ENCODE data around the gene JPH2.
"Not testable (repeated sequence)": the region's sequence is repeated elsewhere in the genome, so short reads cannot be mapped to it uniquely, and the experiment has no call there.

Gene JPH2
- total RNA-seq, result 0 to 0.31 (median 0.06) reads per million in 18 experiments

DNA sequence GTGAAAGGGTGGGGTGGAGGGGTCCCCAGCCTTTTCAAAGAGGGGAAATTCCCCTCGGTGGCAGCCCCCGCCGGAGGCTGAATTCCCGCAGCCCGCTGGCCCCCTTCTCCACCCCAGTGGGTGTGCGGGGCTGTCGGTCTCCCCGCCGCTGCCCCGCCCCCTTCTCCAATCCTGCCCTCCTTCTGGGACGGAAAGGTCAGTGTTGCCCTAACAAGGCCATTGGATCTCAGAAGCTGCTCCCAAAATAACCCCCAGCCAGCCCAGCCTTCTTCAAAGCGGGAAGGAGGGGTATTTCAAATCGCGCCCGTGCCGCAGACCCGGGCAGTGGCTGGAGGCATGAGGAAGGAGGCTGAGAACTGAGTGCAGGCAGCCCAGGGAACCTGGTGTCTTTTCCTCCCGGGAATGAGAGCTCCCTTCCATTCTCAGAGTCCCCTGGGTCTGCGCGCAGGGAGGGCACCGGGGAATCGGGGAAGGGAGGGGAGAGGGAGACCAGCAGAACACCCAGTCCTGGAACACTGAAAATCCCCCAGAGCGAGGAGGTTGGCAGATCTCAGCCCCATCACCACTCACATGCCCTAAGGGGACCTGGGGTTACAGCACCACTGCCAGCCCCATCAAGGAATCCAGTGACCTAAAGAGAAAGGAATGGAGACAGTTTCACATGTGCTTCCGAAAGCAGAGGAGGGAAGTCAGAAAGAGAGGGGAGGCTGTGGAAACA is at the start of gene JPH2:
TSS of gene JPH2 (minus strand) at position 135 of the 718 bp plus-strand sequence. CDS start 483 bp downstream, outside the sequence.
- no peak for DNase-seq

DNA sequence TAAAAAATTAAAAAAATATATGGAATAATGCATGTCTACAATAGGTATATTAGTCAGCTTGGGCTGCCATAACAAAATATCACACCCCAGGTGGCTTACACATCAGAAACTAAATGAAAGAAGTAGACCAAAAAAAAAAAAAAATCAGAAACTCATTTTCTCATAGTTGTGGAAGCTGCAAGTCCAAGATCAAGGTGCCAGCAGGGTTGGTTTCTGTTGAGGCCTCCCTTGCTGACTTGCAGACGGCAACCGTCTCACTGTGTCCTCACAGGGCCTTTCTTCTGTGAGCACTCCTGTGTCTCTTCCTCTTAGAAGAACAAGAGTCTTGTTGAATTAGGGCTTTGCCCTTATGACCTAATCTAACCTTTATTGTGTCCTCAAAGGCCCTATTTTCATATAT is 48.7 kb upstream of the JPH2 start:
- no peak for DNase-seq

DNA sequence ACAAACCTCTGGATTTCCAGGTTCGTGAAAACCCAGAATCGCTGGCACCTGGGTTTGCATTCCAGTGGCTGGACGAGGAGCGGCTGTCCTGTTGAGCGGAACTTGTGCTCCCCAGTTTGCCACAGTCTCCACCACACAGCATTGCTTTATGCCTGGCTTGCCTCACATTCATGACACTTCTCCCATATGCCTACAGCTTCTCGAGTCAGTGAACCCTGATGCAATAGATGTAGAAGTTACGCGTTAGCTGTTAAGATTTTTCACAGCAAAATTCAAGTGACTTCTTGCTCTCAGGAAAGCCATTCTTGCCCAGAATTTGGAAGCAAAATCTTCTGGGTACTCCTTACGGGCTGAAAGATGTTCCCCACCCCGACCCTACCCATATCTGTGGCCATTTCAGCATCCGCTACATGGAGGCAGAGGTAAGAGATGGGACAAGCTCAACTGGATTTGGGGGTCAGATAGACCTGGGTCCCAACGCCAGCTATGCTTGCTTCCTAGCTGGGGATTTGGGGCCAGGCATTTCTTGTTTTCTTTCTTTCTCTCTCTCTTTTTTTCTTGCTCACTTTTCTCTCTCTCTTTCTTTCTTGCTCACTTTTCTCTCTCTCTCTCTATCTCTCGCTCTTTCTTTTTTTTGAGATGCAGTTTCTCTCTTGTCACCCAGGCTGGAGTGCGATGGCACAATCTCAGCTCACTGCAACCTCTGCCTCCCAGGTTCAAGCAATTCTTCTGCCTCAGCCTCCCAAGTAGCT is 47.8 kb upstream of the JPH2 start:
- DNase-seq, result peak in 1 of 2 donors; percentile 22

DNA sequence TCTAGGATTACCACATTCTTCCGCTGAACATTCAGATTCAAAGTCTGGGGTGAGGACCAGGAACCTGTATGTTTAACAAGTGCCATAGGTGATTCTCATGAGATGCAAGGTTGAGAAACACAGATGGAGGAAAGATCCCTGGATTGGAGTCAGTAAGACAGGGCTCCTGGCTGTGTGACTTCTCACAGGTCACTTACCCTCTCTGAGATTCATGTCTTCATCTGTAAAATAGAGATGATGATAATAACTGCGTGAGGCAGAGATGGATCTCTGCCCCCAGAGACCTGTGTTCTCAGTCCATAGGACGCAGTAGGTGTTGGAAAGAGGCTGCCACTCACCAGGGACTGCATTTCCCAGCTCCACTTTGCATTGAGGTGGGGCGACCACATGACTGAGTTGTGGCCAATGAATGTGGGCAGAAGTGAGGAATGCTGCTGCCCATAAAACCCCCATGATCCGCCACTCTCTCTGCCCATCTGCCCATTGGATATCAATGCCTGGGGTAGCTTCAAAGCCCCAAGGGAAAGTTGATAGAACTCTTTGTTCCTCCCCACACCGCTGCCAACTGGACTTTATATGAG is 46.5 kb upstream of the JPH2 start:
- DNase-seq, result no peak

DNA sequence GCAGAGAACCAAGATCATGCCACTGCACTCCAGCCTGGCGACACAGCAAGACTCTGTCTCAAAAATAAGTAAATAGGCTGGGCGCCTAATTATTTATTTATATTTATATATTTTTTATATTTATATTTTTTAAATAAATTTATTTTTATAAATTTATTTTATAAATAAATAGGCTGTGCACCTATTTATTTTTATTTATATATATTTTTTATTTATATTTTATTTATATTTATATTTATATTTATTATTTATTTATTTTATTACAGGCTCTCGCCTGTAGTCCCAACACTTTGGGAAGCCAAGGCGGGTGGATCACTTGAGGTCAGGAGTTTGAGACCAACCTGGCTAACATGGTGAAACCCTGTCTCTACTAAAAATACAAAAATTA is 45.5 kb upstream of the JPH2 start:
- DNase-seq, result not testable (repeated sequence)

DNA sequence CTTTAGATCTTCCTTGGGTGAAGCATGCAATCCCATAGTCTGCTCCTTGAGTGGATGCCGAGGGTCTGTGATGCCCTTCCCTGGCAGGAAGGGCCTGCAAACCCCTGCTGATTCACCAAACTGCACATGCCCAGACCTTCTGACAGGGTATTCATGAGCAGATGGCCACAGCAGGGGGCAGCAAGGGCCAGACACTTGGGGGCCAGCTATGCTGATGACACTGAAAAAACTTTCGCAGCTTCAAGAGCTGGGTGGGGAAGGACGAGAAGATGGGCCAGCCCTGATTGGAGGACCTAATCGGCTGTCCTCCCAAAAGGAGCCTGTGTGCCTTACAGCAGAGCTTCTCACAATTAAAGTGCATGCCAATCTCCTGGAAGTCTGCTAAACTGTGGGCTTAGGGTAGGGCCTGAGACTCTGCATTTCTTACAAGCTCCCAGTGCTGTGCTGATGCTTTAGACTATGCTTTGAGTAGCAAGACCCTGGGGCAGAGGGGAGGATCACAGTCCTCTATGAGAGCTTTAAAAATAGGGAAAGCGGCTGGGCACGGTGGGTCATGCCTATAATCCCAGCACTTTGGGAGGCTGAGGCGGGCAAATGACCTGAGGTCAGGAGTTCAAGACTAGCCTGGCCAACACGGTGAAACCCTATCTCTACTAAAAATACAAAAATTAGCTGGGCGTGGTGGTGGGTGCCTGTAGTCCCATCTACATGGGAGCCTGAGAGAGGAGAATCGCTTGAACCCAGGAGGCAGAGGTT is 44.9 kb upstream of the JPH2 start:
- no peak for DNase-seq

DNA sequence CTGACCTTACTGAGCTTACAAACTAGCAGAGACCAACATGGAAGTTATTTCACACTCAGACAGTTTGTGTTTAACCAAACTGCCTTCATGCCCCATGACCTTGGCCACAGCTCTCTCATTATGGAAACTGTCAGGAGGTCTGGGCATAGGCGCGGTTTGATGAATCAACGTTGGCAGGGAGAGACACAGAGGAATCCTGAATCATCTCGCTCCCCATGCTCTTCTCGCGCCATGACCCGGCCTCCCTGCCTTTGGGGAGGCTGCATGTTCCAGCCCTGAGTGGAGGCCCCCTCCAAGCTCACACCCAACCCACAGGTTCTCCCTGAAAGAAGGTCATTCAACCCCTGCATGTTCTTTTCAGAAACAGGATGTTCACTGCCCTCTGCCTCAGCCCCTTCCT is 44.2 kb upstream of the JPH2 start:
- no peak for DNase-seq

DNA sequence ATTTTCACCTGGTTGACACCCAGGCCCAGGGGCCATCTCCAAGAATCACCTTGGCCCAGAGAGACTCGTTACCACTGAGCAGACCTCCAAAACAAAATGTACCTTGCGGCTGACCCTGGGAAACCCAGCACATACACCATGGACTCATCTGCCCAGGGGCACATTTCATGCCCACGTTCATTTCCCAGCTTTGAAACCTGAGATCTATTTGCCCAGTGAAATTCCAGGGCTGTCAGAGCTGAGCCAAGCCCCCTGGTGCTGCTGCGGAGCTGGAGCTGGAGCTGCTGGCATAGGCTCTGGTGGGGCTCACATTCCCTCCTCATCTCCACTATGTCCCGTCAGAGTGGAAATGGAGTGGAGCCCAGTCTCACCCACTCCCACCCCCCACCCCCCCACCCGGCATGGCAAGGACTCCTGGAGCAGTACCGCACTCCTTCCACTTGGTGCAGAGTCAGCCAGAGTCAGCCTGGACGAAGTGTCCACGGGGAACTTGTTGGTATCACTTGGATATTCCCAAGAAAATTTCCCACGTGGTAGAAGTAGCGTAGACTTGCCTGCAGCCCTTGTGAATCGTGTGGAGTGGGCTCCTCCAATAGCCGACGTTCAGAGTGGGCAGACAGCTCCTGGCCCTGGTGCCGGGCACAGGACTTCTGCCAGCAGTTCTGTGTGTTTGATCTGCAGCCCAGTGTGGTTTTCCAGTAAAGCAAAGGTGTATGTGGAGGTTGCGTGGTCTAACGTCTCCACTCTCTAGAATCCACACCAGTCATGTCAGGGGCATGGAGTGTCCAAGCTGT is 41.7 kb upstream of the JPH2 start:
- DNase-seq, result no peak

DNA sequence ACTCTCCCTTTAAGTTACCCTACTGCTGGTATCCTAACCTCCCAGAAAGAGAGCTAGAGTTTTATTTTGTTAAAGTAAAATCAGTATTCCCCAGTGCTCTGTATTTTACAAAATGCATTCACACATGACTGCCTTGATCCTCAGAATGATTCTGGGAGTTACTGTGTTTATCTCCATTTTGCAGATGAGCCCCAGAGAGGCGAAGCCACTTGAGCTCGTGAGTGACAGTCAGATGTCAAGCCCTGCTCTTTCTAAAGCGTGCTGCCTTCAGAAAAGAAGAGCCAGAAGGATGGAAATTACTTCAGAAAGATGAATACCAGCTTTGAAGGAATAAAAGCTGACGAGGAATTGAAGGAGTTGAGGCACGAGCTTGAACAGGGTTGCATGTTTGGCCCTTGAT is 37.6 kb upstream of the JPH2 start:
- no peak for DNase-seq

DNA sequence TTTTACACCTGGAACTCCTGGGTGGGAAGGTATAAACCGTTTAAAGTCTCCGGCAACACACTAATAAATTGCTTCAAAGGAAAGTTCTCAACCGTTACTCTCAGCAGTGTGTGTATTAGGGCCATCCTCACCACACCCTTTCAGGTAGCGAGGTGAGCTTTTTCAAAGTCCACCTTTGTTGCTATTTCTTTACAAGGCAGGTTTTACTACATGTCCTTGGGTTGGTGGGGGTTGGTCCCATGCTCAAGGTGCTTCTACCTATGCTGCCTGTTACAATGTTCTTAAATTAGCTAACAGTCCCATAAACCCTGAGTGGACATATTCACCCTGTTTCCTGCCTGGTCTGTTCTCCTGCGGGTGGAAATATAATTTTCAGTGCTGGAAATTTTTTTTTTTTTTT is 36.7 kb upstream of the JPH2 start:
- no peak for DNase-seq

DNA sequence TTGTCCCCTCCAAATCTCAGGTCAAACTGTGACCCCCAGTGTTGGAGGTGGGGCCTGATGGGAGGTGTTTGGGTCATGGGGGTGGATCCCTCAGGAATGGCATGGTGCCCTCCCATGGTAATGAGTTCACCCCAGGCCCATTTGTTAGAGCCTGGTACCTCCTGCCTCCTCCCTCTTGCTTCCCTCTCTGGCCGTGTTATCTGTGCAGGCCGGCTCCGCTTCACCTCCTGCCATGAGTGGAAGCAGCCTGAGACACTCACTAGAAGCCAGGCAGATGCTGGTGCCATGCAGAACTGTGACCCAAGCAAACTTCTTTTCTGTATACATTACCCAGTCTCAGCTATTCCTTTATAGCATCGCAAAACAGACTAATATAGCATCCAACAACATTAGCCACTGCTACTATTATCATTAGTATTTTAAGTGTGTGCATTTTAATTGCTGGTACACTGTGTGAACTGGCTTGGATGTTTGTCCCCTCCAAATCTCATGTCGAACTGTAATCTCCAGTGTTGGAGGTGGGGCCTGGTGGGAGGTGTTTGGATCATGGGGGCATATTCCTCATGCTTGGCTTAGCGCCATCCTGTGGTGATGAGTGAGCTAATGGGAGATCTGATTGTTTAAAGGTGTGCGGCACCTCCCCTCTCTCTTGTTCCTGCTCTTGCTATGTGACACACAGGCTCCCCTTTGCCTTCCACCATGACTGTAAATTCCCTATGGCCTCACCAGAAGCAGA is 35.8 kb upstream of the JPH2 start:
- DNase-seq, result no peak

DNA sequence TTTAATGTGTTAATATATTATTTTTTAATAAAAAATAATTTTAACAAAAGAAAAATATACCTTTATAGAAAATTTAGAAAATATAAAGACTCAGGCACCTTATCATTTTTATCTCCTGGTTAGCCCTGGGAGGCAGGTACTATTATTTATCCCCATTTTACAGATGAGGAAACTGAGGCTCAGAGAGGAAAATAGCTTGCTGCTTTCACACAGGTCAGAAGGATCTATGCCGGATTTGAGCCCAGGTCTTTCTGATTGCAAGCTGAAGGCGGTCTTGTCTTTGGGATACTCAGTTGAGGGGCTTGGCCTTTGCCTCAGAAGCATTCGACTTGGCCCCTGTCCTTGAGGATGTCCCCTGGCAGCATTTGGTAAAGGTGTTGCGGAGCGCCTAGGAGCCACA is 35.0 kb upstream of the JPH2 start:
- DNase-seq, result no peak

DNA sequence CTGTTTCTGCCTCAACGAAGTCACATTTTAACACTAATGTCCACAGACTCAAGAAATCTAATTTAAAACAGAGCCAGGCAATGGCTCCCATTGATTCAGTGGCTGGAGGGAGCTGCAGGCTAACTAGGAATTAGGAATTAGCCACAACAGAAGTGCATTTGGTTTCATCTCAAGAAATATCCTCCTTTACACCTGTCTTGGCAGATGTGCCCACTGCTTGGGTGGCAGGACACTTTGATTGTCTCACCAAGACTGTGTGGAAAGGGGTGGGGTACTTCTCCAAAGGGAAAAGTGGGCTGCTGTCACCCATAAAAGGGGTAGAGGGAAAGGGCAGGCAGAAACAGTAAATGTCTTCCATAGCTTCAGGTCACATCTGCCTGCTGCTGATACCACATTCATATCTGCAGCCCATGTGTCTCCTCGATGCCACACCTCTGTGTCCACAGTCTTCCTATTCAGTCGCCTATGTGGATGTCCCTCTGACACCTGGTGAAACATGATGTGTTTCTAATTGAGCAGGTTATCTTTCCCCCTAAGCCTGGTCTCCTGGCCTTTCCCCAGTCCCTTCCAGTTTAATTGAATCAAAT is 34.5 kb upstream of the JPH2 start:
- DNase-seq, result no peak

DNA sequence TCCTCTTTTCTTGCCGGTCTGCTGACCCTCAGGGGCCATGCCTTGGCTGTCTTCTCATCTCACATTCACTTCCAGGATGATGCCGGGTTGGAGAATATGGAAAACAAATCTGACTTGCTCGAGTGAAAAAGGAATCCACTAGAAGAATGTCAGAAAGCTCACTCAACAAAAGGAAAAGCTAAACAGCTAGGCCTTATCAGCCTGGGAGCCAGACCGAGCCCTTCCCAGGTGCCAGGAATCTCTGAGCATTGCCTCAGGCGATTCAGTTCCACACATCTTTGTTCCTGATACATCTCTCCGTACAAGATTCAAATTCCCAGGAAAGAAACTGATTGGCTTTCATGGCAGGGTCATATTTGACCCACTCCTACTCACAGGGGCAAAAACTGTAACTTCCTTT is 32.8 kb upstream of the JPH2 start:
- no peak for DNase-seq

DNA sequence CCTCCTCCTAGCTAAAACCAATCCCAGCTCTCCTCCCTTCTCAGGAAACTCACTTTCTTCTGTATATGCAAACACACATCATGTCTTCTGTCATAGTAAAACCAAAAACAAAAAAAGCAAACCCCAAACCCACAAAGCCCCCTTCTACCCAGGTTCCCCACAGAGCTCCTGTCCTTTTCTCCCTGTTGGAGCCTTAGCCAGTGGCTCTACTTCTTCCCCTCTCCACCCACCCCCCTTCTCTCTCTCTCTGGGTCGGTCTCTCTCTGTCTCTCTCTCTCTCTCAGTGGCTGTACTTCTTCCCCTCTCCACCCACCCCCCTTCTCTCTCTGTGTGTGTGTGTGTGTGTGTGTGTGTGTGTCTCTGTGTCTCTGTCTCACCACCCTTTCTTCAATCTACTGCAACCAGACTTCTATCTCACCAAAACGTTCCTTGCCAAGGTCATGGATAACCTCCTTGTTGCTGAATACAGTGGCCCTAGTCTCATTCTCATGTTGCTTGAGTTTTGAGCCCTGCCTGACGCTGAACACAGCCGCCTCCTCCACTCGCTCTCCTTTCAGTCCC is 32.3 kb upstream of the JPH2 start:
- no peak for DNase-seq

DNA sequence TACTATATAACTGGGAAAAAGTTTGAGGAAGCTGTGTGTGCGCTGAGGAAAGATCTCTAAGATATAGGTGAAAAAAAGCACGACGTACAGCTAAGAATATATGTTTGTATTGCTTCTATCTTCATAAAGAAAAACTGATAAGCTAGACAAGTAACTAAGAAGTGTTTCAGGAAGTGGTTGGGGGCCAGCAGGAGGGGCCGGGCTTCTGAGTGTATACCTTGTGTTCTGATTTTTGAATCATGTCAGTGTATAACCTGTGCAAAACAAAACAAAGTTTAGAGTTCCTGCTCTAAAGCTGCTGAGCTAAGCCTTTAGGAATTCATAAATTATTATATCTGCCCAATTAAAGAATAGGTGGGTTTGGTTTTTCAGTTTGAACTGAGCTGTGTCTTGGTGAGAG is 31.5 kb upstream of the JPH2 start:
- no peak for DNase-seq

DNA sequence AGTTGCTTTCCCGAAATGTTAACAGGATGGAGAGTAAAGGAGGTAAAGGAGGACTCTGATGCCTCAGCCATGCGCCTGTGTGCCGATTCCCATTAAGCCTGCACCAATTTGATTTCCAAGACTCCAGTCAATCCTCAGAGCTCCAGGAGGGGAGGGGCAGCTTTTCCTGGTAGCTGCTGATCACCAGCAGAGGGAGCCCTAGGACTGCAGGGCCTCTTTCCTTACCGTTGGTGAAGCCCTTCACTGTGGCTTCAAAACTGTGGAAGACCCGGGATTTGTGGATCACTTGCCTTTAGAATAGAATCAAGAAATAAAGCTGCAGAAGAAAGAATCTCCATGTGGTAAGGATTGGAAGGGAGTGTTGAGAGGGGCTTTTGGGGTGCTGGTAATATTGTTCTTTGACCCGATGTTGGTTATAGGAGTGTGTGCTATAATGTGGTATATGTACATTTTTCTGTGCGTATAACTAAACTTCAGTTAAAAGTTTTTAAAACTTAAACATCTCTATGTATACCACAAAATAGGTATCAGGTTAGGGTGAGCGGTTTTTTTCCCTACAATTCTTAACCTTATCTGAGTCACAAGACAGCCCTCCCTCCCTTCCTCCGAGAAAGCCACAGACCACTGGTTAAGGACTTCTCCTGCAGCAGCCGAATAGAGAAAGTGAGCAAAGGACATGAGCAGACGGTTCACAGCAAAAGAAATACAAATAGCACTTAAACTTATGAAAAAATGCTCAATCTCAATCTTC is 30.5 kb upstream of the JPH2 start:
- DNase-seq, result peak; percentile 69 to 76

DNA sequence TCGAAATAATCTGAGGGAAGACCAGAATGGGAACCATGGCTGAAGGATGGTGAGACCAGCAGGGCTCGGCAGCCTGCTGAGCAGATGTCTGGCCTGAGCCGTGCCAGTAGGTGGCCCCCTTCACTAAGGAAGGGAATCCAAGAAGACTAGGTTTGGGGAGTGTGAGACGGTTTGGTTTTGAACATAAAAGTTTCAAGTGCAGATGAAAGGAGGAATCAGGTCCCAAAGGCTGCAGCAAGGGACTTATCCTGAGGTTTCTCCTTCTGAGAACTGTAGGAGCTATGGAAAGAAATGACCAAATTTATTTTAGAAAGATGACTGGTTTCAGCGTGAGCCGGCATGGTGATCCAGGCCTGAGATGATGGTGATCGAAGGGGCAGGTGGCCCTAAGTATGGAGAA is 28.1 kb upstream of the JPH2 start:
- peak; percentile 63 to 64 for DNase-seq

DNA sequence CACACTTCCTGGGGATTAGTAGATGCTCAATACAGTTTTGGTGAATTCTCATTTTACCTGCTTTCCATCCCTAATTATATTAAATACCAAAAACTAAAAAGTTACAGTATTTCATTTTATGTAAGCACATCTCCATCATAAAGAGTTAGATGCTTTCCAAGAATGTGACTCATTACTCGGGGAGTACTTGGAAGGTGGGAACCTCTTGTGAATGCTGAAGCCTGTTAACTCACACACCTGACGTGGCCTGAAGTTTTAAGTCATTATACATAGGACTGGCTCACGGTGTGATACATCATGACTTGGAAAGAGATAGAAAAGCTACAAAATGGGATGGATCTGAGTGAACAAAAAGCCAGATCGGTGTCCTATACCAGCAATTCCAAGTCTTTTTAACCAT is 25.8 kb upstream of the JPH2 start:
- no peak for DNase-seq

Measured in inflammatory macrophage (primary cell).